Endothelial cell of umbilical vein (primary cell): ENCODE measurements around the gene MALAT1. TPM values are rescaled to one million over a fixed set of nuclear protein-coding genes. Genes with fewer than 3 reads are reported as not detected.

Source experiments
- BruUV-seq: library from RNA; stranded (reverse); fragments of 400-500 nt; replicated peaks from 2 replicates; lab custom pipeline; 2021; lab: Mats Ljungman, UMichigan
- CTCF ChIA-PET: fragments of 300-600, 350-600 bp; sonication (Branson Sonifier 250); formaldehyde crosslinking; loops from one replicate; lab custom pipeline; 2021; ENCODE audit warnings: antibody characterized with exemption, inconsistent platforms; lab: Charles Lee
- POLR2A ChIA-PET: fragments of 300-600, 350-600 bp; sonication (Branson Sonifier 250); formaldehyde crosslinking; loops from one replicate; lab custom pipeline; 2021; ENCODE audit warnings: antibody characterized with exemption, inconsistent platforms; lab: Charles Lee
- DNase-seq: peaks from one replicate; pipeline ENCODE4 v3.0.0-alpha.2; 2011; ENCODE audit warnings: low read depth, low spot score
- FAIRE-seq: peaks from 2 replicates; lab custom pipeline; 2011; peaks lifted over from hg19 to GRCh38; lab: Jason Lieb, UNC
- H2AFZ ChIP-seq: 2 replicates; pipeline ENCODE4 v1.6.0; 2012; ENCODE audit warnings: low read depth, low read length, control low read depth, inconsistent platforms
- H3K27ac ChIP-seq: 2 replicates; pipeline ENCODE4 v1.5.1; 2011; ENCODE audit warnings: low read depth, mild to moderate bottlenecking, control low read depth, low read length, moderate library complexity; ENCODE audit not compliant: insufficient read depth
- H3K27me3 ChIP-seq, 2 experiments: 2 replicates each; pipeline versions ENCODE4 v1.6.0 to v1.6.1; 2011; ENCODE audit warnings: low read length in 2 of 2, mixed read lengths in 1 of 2; ENCODE audit not compliant: control insufficient read depth in 2 of 2, insufficient read depth in 2 of 2
- H3K36me3 ChIP-seq, 2 experiments: 2 replicates in 1 of 2; 3 replicates in 1 of 2; pipeline ENCODE4 v1.5.1; 2011; ENCODE audit warnings: low read length in 2 of 2, mild to moderate bottlenecking in 1 of 2, moderate library complexity in 1 of 2; ENCODE audit not compliant: control insufficient read depth in 2 of 2, insufficient read depth in 2 of 2; ENCODE audit errors: extremely low read depth in 1 of 2
- H3K4me1 ChIP-seq: 3 replicates; pipeline ENCODE4 v1.5.1; 2011; ENCODE audit warnings: mild to moderate bottlenecking, low read length; ENCODE audit not compliant: control insufficient read depth, insufficient read depth; ENCODE audit errors: extremely low read depth
- H3K4me2 ChIP-seq: 2 replicates; pipeline ENCODE4 v1.6.1; 2011; ENCODE audit warnings: low read length, control low read depth, mixed read lengths; ENCODE audit not compliant: insufficient read depth
- H3K4me3 ChIP-seq, 3 experiments: fragments of 200-600 bp in 1 of 3; sonication (generic), shearing (Covaris generic) in 1 of 3; replicated peaks in 1 of 3; 2 replicates each; pipeline ENCODE4 v1.5.1; 2011 to 2016; ENCODE audit warnings: control low read depth in 3 of 3, low read length in 3 of 3, mild to moderate bottlenecking in 2 of 3, inconsistent platforms in 1 of 3, low read depth in 1 of 3, moderate library complexity in 1 of 3; ENCODE audit not compliant: insufficient read depth in 1 of 3
- H3K79me2 ChIP-seq: 2 replicates; pipeline ENCODE4 v1.6.0; 2012; ENCODE audit warnings: low read length, inconsistent platforms; ENCODE audit not compliant: control insufficient read depth, insufficient read depth
- H3K9ac ChIP-seq: replicated peaks from 2 replicates; pipeline ENCODE3; 2011; ENCODE audit warnings: low read length, control low read depth; ENCODE audit not compliant: insufficient read depth; ENCODE audit errors: extremely low read depth
- H3K9me1 ChIP-seq: replicated peaks from 3 replicates; pipeline ENCODE4 v1.6.0; 2011; ENCODE audit warnings: mild to moderate bottlenecking, low read length; ENCODE audit not compliant: control insufficient read depth, insufficient read depth; ENCODE audit errors: extremely low read depth
- H3K9me3 ChIP-seq: replicated peaks from 2 replicates; pipeline ENCODE4 v1.5.1; 2012; ENCODE audit warnings: low read length, inconsistent platforms; ENCODE audit not compliant: control insufficient read depth, insufficient read depth
- H4K20me1 ChIP-seq: replicated peaks from 2 replicates; pipeline ENCODE3; 2011; ENCODE audit warnings: mild to moderate bottlenecking, low read length; ENCODE audit not compliant: control insufficient read depth, insufficient read depth; ENCODE audit errors: extremely low read depth
- CTCF ChIP-seq, 2 donors: IDR thresholded peaks; 1 replicate in 1 of 2; 2 replicates in 1 of 2; pipeline ENCODE4 v1.5.1; 2011; ENCODE audit warnings: low read length in 2 of 2, mild to moderate bottlenecking in 2 of 2, moderate library complexity in 2 of 2, control low read depth in 1 of 2, inconsistent platforms in 1 of 2, low read depth in 1 of 2; ENCODE audit not compliant: insufficient read depth in 1 of 2; ENCODE audit errors: extremely low read depth in 1 of 2
- EZH2 ChIP-seq: IDR thresholded peaks from 2 replicates; pipeline ENCODE4 v1.6.1; 2012; ENCODE audit warnings: borderline replicate concordance, low read depth, mild to moderate bottlenecking, moderate library complexity, low read length, inconsistent platforms; ENCODE audit not compliant: severe bottlenecking
- FOS ChIP-seq: IDR thresholded peaks from 2 replicates; pipeline ENCODE4 v1.6.1; 2011; ENCODE audit warnings: mild to moderate bottlenecking, low read length, moderate library complexity, borderline replicate concordance; ENCODE audit not compliant: insufficient read depth
- GATA2 ChIP-seq: IDR thresholded peaks from 2 replicates; pipeline ENCODE4 v1.7.0; 2011; ENCODE audit warnings: low read depth, mild to moderate bottlenecking, moderate library complexity, mixed read lengths, low read length; ENCODE audit not compliant: insufficient read length, insufficient read depth
- JUN ChIP-seq: IDR thresholded peaks from 2 replicates; pipeline ENCODE4 v1.6.1; 2011; ENCODE audit warnings: borderline replicate concordance, low read depth; ENCODE audit not compliant: insufficient read length, insufficient read depth
- MAX ChIP-seq: IDR thresholded peaks from 2 replicates; pipeline ENCODE4 v1.6.1; 2011; ENCODE audit not compliant: insufficient read depth, insufficient read length
- MYC ChIP-seq: IDR thresholded peaks from one replicate; pipeline ENCODE4 v1.6.1; 2011; ENCODE audit warnings: mild to moderate bottlenecking, low read depth, low read length
- POLR2A ChIP-seq: IDR thresholded peaks from 2 replicates; pipeline ENCODE4 v1.6.1; 2012; ENCODE audit warnings: low read depth, mild to moderate bottlenecking, control low read depth, low read length
- POLR2AphosphoS5 ChIP-seq: IDR thresholded peaks from 2 replicates; pipeline ENCODE4 v1.6.1; 2012; ENCODE audit warnings: low read depth, mild to moderate bottlenecking, control low read depth, low read length, moderate library complexity; ENCODE audit not compliant: insufficient read depth
- dilution Hi-C: fragments of 300-500 bp; cut with MboI; formaldehyde crosslinking; loops from one replicate; pipeline ENCODE4 v1.15.0; 2019; ENCODE audit warnings: low sequenced_read_pairs; ENCODE audit not compliant: extremely low pct_ligation_motif_present
- intact Hi-C: fragments of 100-400 bp; cut with micrococcal nuclease; formaldehyde crosslinking; loops from one replicate; pipeline ENCODE4 v1.10.0; 2022
- polyA plus RNA-seq, 4 experiments: library from polyadenylated mRNA; depleted of rRNA in 3 of 4; stranded (reverse) in 3 of 4; unstranded in 1 of 4; fragments of >200 nt; gene quantifications; 2 replicates each; pipeline versions ENCODE4 v1.2.1 to v1.2.3, GENCODE V29; 2011 to 2012; ENCODE audit warnings: missing spikeins in 1 of 4
- total RNA-seq: library from RNA; stranded (reverse); gene quantifications from 2 replicates; pipeline ENCODE4 v1.2.3, GENCODE V29; 2021

Gene MALAT1
- total and polyA plus RNA-seq, 2 donors (not counting 3 experiments of a cell fraction or from before 2014, with no cell fraction given): 491 to 7,529 TPM

DNA sequence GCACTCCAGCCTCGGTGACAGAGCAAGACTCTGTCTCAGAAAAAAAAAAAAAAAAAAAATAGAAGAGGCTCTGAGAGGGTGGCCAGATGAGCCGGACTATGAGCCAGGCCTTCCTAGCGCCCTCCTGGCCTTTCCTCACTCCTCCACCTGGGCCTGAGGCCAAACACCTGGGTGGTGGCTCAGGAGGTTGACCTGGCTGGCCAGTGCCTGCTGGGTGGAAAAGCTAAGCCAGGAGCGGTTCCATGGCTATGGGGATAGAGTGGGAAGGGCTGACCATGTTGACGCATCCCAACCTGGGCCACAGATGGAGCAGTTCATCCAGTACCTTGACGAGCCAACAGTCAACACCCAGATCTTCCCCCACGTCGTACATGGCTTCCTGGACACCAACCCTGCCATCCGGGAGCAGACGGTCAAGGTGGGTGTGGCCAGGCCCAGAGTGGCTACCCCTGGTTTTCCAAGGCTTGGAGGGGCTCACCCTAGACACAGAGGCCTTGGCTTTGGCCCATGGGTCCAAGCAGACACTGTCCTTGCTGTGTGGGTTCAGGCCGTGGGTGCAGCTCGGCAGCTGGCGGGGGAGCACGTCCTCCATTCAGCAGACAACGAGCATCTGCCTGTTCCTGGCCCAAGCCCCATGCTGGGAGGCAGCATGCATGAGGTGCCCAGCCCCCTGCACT, 33.7 kb downstream of the MALAT1 start:
- no peak overlapping the region for H2AFZ ChIP-seq
- H3K9ac ChIP-seq: no peak overlapping the region
- CTCF ChIA-PET: interaction anchor here (1.1 kb wide), 1 partner anchor 58 kb away, joined by 4 read pairs; no protein-coding TSS in a partner anchor
- intact Hi-C loops (no loop called here), dilution Hi-C loops (no loop called here)
- no peaks in the 10 kb centered on the region for H4K20me1 ChIP-seq
- H3K27me3 ChIP-seq: no peaks in the 10 kb centered on the region
- no peaks in the 10 kb centered on the region for H3K79me2 ChIP-seq
- H3K9me3 ChIP-seq: no peaks in the 10 kb centered on the region
- no peak for TF ChIP-seq GATA2
- TF ChIP-seq JUN: no peak
- TF ChIP-seq CTCF (IDR thresholded peaks at IDR 0.05; ENCODE audit: extremely low read depth in 1 of 2, insufficient read depth in 1 of 2, low read depth in 1 of 2, low read length in 2 of 2): no peak
- TF ChIP-seq MAX: no peak
- TF ChIP-seq POLR2A: no peak
- TF ChIP-seq EZH2: no peak
- no peak for TF ChIP-seq POLR2AphosphoS5
- TF ChIP-seq FOS: no peak
- TF ChIP-seq MYC: no peak
- H3K4me1 ChIP-seq: no peaks in the 10 kb centered on the region
- no peak overlapping the region for H3K27ac ChIP-seq
- DNase-seq: no peak
- POLR2A ChIA-PET: no interaction called here
- no peak for FAIRE-seq
- no peak overlapping the region for H3K4me2 ChIP-seq
- peaks cover 13 to 50% of the 10 kb centered on the region in 2 experiments for H3K36me3 ChIP-seq
- H3K9me1 ChIP-seq: no peaks in the 10 kb centered on the region
- H3K4me3 ChIP-seq: no peak overlapping the region
- no TSS peak for BruUV-seq
